Neutrophil (primary cell): ENCODE measurements around the gene ADAMTS20.
"Not testable (repeated sequence)": the region's sequence is repeated elsewhere in the genome, so short reads cannot be mapped to it uniquely, and the experiment has no call there.

Experiments
- H3K27ac ChIP-seq: fragments of 200-600 bp; sonication (generic); 2 replicates; pipeline ENCODE4 v1.5.1; 2016; ENCODE audit warnings: mild to moderate bottlenecking, moderate library complexity
- H3K27me3 ChIP-seq: fragments of 200-600 bp; sonication (generic); 2 replicates; pipeline ENCODE4 v1.6.0; 2016; ENCODE audit warnings: mild to moderate bottlenecking
- H3K36me3 ChIP-seq: fragments of 200-600 bp; sonication (generic); 2 replicates; pipeline ENCODE4 v1.5.1; 2017
- H3K4me1 ChIP-seq, 2 experiments: fragments of 200-600 bp in 1 of 2; sonication (generic) in 1 of 2; 1 replicate in 1 of 2; 2 replicates in 1 of 2; pipeline versions ENCODE4 v1.5.1 to v1.6.1; 2013 to 2016; ENCODE audit warnings: low read depth in 1 of 2, low read length in 1 of 2, mild to moderate bottlenecking in 1 of 2, moderate library complexity in 1 of 2; ENCODE audit not compliant: control insufficient read depth in 1 of 2, insufficient read depth in 1 of 2
- H3K4me3 ChIP-seq, 2 experiments: fragments of 200-600 bp in 1 of 2; sonication (generic) in 1 of 2; 1 replicate in 1 of 2; 2 replicates in 1 of 2; pipeline ENCODE4 v1.5.1; 2013 to 2016; ENCODE audit warnings: low read depth in 1 of 2, low read length in 1 of 2, mild to moderate bottlenecking in 1 of 2, moderate library complexity in 1 of 2
- H3K9me3 ChIP-seq: fragments of 200-600 bp; sonication (generic); 2 replicates; pipeline ENCODE4 v1.5.1; 2016
- TF ChIP-seq, protein P1 (sequence below): fragments of 200-600 bp; sonication (generic); IDR thresholded peaks from 2 replicates; pipeline ENCODE4 v1.5.1; 2016; ENCODE audit warnings: antibody characterized with exemption

Gene ADAMTS20

GRCh38 chr12:43348221-43348620 is 203.8 kb downstream of the ADAMTS20 start:
- peaks cover 19% of the 10 kb centered on the region for H3K27me3 ChIP-seq

GRCh38 chr12:43347026-43347425 is 205.0 kb downstream of the ADAMTS20 start:
- no peaks in the 10 kb centered on the region for H3K4me1 ChIP-seq
- peaks cover 19% of the 10 kb centered on the region for H3K27me3 ChIP-seq
- no peak overlapping the region for H3K4me3 ChIP-seq
- TF ChIP-seq, protein P1, sequence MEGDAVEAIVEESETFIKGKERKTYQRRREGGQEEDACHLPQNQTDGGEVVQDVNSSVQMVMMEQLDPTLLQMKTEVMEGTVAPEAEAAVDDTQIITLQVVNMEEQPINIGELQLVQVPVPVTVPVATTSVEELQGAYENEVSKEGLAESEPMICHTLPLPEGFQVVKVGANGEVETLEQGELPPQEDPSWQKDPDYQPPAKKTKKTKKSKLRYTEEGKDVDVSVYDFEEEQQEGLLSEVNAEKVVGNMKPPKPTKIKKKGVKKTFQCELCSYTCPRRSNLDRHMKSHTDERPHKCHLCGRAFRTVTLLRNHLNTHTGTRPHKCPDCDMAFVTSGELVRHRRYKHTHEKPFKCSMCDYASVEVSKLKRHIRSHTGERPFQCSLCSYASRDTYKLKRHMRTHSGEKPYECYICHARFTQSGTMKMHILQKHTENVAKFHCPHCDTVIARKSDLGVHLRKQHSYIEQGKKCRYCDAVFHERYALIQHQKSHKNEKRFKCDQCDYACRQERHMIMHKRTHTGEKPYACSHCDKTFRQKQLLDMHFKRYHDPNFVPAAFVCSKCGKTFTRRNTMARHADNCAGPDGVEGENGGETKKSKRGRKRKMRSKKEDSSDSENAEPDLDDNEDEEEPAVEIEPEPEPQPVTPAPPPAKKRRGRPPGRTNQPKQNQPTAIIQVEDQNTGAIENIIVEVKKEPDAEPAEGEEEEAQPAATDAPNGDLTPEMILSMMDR = no peak
- no peaks in the 10 kb centered on the region for H3K36me3 ChIP-seq
- H3K9me3 ChIP-seq = no peaks in the 10 kb centered on the region
- H3K27ac ChIP-seq = no peak overlapping the region

More at GRCh38 chr12:43348221-43348620, 203.8 kb downstream of the ADAMTS20 start:
- Histone ChIP-seq H3K9me3 (no peaks in the 10 kb centered on the region), H3K4me1 (no peaks in the 10 kb centered on the region), H3K4me3 (no peak overlapping the region), H3K27ac (no peak overlapping the region), H3K36me3 (no peaks in the 10 kb centered on the region)
- TF ChIP-seq, protein P1 = no peak

DNA sequence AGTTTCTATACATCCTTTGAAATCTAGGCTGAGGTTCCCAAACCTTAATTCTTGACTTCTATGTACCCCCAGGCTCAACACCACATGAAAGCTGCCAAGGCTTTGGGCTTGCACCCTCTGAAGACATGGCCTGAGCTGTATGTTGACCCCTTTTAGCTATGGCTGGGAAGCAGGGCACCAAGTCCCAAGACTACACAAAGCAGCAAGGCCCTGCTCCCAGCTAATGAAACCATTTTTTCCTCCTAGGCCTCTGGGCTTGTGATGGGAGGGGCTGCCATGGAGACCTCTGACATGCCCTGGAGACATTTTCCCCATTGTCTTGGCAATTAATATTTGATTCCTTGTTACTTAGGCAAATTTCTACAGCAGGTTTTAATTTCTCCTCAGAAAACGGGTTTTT is 207.0 kb downstream of the ADAMTS20 start:
- Histone ChIP-seq H3K4me3 (no peak overlapping the region), H3K27ac (no peak overlapping the region), H3K27me3 (peaks cover 7% of the 10 kb centered on the region), H3K9me3 (no peaks in the 10 kb centered on the region), H3K4me1 (no peaks in the 10 kb centered on the region), H3K36me3 (no peaks in the 10 kb centered on the region)
- TF ChIP-seq, protein P1 = no peak

DNA sequence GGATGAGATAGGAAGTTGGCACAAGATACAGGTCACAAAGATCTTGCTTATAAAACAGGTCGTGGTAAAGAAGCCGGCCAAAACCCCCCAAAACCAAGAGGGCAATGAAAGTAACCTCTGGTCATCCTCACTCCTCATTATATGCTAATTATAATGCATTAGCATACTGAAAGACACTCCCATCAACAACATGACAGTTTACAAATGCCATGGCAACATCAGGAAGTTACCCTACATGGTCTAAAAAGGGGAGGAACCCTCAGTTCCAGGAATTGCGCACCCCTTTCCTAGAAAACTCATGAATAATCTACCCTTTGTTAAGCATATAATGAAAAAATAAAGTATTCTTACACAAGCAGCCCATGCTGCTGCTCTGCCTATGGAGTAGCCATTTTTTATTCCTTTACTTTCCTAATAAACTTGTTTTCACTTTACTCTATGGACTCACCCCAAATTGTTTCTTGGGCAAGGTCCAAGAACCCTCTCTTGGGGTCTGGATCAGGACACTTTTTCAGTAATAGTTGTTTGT is 210.2 kb downstream of the ADAMTS20 start:
- peaks cover 14 to 19% of the 10 kb centered on the region in 2 experiments for H3K4me1 ChIP-seq
- H3K9me3 ChIP-seq, H3K27ac ChIP-seq, H3K4me3 ChIP-seq, H3K27me3 ChIP-seq, H3K36me3 ChIP-seq: not testable (repeated sequence)

- no peak overlapping the region for H3K4me3 ChIP-seq
- H3K4me1 ChIP-seq = peaks cover 14 to 19% of the 10 kb centered on the region in 2 experiments
- no peaks in the 10 kb centered on the region for H3K9me3 ChIP-seq
- no peak overlapping the region for H3K27ac ChIP-seq
- H3K27me3 ChIP-seq = no peaks in the 10 kb centered on the region
- H3K36me3 ChIP-seq = no peaks in the 10 kb centered on the region
- TF ChIP-seq, protein P1 = no peak
These were observed 213.0 kb downstream of the ADAMTS20 start for GRCh38 chr12:43338848-43339526.
